Measurements from ENCODE around the gene DCANP1.

DCANP1 gene

GRCh38 chr5:135478938-135479337 lies 31.8 kb upstream of the DCANP1 start:
- DNase-seq (ENCODE audit: low spot score) = no peak

- DNase-seq (ENCODE audit: low spot score) = no peak
Measured at GRCh38 chr5:135477613-135478066, 30.5 kb upstream of the DCANP1 start.

GRCh38 chr5:135476615-135477581 lies 29.8 kb upstream of the DCANP1 start:
- no peak for DNase-seq (ENCODE audit: low spot score)

- DNase-seq (ENCODE audit: low spot score) = no peak
Measured at GRCh38 chr5:135473956-135474670, 27.0 kb upstream of the DCANP1 start.

GRCh38 chr5:135472141-135472540 lies 25.0 kb upstream of the DCANP1 start:
- DNase-seq (ENCODE audit: low spot score) = no peak

- DNase-seq (ENCODE audit: low spot score) = no peak
Measured at GRCh38 chr5:135471726-135472125, 24.6 kb upstream of the DCANP1 start.

GRCh38 chr5:135469911-135470310 lies 22.8 kb upstream of the DCANP1 start:
- no peak for DNase-seq (ENCODE audit: low spot score)

- DNase-seq (ENCODE audit: low spot score) = no peak
Measured at GRCh38 chr5:135468541-135468940, 21.4 kb upstream of the DCANP1 start.

GRCh38 chr5:135467871-135468485 lies 20.8 kb upstream of the DCANP1 start:
- no peak for DNase-seq (ENCODE audit: low spot score)

GRCh38 chr5:135467051-135467625 lies 20.0 kb upstream of the DCANP1 start:
- DNase-seq (ENCODE audit: low spot score) = no peak

- peak; percentile 54 for DNase-seq (ENCODE audit: low spot score)
Measured at GRCh38 chr5:135466178-135467050, 19.3 kb upstream of the DCANP1 start.

- DNase-seq (ENCODE audit: low spot score) = no peak
Measured at GRCh38 chr5:135465391-135466122, 18.4 kb upstream of the DCANP1 start.

- DNase-seq (ENCODE audit: low spot score) = peak; percentile 60
Measured at GRCh38 chr5:135462304-135462703, 15.2 kb upstream of the DCANP1 start.

- no peak for DNase-seq (ENCODE audit: low spot score)
Measured at GRCh38 chr5:135461481-135462151, 14.5 kb upstream of the DCANP1 start.

GRCh38 chr5:135460246-135461033 lies 13.3 kb upstream of the DCANP1 start:
- DNase-seq (ENCODE audit: low spot score) = no peak

- DNase-seq (ENCODE audit: low spot score) = no peak
Measured at GRCh38 chr5:135458921-135459331, 11.8 kb upstream of the DCANP1 start.

- no peak for DNase-seq (ENCODE audit: low spot score)
Measured at GRCh38 chr5:135458356-135458755, 11.2 kb upstream of the DCANP1 start.

GRCh38 chr5:135457424-135458071 lies 10.4 kb upstream of the DCANP1 start:
- no peak for DNase-seq (ENCODE audit: low spot score)

Data from COLO829 (cell line).